Fibroblast of skin of right quadriceps (primary cell): ENCODE data around the gene MYOF.
"Not testable (repeated sequence)": the region's sequence is repeated elsewhere in the genome, so short reads cannot be mapped to it uniquely, and the experiment has no call there.

Source experiments
- DNase-seq: peaks from one replicate; pipeline ENCODE4 v3.0.0-alpha.2; 2013

The MYOF gene

DNA sequence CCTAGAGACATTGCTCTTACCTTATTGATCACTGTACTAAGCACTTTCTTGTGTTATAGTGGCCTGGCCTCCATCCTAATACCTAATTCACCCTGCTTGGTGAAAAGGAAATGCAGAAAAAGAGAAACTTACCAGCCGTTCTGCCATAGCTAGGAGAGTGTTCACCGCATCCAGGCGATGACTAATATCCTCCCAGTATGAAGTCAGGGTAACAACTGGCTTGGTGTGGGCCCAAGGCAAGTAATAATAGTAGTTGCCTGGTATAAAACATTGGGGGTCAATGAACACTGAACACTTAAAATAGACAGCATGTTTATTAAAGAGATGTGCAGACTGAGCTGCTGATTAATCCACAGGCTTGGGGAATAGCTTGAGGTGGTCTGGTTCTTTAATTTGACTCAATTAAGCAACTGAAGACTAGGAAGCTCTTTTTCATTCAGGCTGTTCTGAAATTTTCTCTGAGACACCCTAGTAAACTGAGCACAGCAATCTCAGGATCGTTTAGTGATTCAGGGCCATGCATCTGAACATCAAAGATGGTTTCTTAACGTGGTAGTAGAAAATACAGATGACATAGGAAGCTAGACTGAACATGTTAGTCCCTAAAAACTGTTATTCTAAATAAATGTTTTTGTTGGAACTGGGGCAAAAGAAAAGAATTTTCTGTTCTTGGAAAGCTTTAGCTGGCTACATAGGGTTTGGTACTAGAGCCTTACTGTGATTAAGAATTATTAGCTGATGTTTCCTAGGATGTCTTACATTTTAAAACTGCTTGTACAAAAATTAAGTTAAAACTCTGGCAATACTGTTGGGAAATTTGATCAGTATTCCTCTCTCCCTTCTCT, 102.2 kb downstream of the MYOF start:
- peak; percentile 69 for DNase-seq

DNA sequence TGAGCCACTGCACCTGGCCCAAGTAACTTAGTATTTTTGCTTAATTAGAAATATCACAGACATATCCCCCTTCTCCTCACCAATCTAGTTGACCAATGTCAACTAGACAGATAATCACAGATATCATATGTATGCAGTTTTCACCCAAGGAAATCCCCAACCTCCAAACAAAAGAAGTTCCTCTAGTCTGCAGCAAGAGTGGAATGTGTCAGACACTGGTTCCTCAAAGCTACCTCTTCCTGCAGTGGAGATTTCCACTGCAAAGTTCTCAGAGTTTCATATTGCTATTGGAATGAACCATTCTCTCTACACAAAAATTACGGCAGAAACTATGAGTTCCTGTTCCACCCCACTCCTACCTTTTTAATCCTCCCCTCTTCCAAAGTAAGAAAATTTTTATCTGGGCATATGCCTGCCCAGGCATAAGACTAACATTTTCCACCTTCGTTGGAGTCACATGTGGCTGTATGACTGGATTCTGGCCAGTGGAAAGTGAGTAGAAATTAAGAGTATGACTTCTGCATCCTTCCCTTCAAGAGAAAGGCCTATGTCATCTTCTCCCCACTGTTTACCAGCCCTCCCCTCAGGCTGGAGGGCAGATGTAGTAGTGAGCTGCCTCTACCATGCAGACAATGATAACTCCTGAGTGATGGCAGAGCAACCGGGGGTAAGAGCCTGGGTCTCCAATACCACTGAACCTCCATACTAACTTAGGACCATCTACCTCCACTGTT, 103.0 kb downstream of the MYOF start:
- DNase-seq, result no peak

DNA sequence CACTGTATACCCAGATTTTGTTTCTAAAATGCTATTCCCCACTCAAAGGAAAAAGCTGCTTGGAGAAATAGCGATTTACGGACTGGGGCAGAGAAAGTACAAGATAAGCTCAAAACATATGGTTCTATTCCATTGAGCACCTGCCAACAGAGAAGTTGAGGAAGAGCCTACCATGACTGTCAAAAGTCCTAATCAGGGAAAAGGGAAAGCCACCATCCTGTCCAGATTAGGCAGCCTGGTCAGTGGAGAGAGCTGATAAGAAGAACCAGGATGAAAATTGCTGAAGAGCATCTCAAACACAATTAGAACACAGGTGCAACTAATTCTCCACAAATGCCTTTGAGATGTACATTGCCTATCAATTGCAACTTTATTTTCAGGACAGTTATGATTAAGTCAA, 104.1 kb downstream of the MYOF start:
- DNase-seq, result no peak

DNA sequence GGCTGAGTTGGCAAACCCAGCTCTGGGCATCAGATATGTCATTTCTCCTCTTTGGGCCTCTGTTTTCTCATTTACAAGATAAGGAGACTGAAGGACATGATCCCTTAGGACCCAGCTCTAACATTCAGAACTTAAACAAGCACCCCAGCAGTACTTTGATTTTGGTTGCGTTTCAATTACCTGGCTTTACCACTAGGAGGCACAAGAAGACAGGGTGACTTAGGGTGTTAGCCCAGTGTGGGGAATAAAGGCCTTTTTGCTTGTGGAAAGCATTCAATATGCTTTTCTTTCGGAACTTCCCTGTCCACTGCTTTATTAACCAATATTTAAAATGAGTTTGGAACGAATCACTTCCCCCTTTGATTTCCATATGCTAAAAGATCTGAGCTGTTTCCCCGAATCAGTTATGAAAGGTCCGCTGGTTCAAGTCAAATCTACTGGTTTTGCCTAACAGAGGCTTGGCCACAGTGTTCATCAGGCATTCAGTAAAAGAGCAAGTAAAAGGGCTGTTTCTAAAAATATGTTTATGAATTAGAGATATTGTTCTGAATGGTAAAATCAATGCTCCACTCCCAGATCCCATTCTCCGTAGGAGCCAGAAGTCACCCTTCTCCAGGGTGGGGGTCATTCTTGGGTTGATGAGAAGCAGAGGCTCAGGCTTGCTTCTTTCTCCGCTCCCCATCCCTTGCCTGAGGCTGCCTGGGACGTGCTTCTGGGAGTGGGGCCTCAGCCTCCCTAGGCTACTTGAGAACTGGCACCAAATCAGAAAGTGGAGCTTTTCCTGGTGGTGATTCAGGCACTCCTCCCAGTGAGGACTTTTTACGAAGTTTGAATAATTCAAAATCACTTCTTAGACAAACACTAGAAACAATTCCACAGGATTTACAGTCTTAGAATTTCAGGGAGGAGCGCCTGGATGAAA, 105.5 kb downstream of the MYOF start:
- peak; percentile 81 for DNase-seq

DNA sequence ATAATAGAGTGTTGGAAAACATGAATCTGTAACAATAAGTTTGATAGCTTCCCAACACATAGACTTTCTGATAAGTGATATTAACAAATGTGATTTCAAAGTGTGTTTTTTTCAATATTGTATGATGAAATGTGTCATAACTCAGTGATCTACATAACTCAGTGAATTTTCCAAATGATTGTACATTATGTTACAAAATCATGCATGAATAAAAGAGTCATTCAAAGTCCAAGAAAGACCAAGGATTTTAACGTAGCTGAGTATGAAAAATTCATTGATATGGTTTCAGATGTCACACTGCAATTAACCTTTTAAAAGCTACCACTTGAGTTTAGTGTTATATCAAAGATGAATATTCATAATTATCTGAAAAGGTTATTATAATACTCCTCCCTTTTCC, 111.2 kb downstream of the MYOF start:
- DNase-seq, result no peak

DNA sequence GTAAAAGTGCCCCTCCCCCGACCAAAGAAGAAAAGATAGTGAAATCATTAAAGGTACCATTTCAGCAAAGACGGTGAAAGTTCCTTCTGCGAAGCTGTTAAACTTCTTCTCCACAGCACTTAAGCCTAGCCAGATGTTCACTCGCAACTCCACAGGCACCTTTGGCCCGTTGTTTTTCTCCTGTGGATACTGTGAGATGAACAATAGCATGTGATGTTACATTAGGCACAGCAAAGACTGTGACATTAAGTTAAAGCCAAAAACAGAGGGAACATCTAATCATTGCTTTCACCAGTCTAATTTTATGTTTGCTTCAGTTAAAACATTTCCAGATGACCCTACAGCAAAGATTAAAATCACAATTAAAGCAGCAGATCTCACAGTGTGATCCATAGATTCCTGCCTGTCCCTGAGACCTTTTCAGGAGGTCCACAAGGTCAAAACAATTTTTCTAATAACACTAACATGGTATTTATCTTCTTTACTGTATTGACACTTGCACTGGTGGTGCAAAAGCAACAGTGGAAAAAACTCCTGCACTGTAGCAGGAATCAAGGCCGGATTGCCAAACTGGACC, 112.5 kb downstream of the MYOF start:
- DNase-seq, result no peak

DNA sequence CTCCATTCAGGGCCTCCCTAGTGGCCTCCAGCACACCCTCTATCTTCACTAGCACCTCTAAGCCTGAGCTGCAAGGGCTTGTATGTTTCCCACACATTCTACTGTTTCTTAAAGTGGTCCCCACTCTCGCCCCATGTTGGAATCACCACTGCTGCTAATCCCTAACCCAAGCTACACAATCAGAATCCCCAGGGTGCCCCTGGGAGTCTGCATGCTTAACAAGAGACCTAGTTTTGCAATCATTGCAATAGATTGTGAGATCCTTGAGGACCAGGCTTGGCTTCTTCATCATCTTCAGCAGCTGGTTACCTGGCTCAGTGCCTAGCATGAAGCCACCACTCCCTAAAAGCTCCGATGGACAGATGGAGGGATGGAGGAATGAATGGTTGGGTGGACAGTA, 113.9 kb downstream of the MYOF start:
- DNase-seq, result no peak

DNA sequence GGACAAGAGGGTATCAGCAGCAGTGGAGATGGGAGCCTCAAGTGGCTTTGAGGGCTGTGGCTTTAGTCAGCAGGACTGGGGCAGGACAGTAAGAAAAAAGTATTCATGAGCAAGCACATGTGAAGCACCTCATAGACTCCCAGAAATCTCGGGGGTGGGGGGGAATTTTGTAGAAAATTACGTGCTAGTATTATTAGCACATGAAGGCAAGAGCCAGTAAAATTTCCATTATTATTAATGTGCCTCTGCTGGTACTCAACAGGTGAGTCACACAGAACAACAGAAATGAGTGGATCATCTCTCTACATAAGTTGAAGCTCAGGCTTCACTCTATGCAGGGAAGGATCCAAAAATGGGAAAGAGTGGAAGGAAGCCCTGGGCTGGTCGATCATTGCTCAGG, 114.5 kb downstream of the MYOF start:
- DNase-seq, result no peak

DNA sequence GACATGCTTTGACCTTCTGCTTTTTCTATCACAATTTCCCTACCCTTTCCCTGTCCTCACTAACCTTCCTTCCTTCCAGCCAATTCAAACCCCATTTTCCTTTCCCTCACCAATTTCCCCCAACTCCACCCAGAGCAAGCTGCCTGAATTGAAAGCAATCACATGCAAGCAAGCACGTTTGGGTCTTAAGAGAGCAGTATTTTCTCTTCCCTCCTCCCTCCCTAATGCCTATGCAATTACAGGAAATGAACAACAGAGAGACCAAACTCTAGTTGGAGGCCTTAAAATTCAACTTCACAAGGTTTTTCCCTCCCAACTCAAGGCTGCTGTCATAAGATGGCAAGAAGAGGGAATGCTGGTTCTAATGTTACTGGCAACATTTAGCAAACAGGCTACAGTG, 117.2 kb downstream of the MYOF start:
- no peak for DNase-seq

DNA sequence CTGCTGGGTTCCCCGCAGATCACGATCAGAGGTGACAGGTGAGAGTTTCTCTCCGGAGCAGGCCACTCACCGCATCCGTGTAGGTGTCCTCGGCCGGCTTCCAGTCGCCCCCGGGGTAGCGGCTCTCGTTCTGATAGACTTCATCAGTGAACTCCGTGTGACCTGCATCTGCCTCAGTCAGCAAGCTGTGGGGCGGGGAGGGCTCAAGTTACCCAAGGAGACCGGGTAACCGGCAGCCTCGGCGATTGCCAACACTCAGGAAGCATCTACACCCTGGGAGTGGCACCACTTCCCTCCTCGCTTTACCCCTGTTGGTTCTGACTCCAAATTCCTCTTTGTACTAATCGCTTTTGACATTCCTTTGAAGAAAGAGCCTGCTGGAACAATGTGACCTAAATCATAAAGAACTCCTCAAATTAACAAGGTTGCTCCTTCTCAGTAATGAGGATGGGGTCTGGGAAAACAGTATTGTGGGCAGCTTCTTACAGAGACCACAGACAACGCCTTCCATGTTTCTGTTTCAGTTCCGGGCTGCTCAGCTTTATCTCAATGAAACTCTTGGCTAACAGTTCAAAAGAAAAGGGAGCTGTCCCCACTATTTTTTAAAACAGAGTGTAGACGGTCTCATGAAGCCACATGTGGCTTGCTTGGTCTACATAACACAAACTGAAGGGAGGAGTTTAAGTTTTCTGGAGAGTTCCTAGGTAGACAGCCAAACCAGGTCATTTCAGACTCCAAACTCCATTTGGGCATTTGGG, 118.1 kb downstream of the MYOF start:
- DNase-seq, result no peak

DNA sequence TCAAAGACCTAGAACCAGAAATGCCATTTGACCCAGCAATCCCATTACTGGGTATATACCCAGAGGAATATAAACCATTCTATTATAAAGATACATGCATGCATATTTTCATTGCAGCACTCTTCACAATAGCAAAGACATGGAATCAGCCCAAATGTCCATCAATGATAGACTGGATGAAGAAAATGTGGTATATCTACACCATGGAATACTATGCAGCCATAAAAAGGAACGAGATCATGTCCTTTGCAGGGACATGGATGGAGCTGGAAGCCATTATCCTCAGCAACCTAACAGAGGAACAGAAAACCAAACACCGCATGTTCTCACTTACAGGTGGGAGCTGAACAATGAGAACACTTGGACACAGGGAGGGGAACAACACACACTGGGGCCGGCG, 123.7 kb downstream of the MYOF start:
- DNase-seq, result not testable (repeated sequence)

DNA sequence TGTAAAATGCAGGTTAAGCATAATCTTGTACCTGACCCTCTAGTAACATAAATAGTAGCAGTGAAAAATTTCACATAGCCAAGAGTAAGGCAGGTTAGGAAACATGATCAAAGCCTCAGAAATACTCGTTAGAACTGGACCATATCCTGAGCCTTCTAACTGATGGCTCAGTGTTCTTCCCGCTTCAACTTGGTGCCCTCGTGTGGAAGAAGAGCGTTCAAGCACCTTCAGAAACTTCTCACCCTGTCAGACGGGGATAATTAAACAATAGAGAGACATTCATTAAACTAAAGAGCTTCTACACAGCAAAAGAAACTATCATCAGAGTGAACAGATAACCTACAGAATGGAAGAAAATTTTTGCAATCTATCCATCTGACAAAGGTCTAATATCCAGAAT, 124.5 kb downstream of the MYOF start:
- DNase-seq, result peak; percentile 35

DNA sequence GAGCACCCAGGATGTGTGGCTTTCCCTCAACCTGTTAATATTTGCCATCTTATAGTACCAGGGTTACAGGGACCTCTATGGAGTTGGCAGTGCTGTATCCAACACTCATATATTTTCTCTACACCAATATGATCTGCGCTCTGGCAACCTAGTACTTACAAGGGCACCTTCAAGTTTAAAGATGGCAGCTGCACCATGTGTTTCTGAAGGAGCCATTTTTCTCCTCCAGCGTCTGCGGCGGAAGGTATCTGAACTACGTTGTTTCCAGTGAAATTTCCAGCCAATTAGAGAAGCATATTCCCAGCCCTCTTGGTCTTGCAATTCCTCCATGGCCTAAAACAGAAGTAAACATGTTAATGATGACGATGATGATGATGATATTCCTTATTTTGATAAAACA, 125.6 kb downstream of the MYOF start:
- DNase-seq, result no peak

DNA sequence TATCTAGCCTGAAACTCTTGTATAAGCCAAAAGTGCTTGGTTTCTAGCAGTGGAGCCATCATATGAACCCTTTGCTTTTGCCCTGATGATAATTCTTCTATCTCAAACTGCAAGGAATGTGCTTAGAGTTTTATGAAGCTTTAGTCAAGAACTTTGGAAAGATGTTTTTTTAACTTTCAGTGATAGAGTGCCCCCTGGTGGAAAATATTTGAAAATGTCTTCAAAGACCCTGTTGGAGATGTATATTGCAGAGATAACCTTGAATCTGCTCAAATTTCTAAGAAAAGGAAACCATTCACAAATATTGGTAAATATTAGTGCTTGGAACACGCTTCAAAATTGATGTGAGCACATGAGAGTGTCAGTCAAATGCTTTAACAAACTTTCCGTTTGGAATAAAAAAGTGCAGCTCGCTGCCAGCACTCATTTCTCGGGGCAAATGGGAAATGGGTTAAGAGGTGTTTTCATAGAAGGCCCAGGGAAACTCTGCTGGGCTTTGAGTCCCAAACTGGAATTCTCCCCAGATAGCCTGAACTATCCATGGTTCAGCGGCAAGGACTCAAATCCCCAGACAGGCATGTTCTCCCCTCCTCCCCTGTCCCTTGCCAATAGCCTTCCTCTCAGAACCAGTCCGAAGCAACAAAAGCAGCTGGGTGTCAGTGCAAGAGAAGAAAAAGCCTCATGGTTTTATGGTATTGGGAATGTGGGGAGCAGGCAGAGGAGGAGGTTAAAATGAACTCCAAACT, 129.3 kb downstream of the MYOF start:
- DNase-seq, result peak; percentile 54

DNA sequence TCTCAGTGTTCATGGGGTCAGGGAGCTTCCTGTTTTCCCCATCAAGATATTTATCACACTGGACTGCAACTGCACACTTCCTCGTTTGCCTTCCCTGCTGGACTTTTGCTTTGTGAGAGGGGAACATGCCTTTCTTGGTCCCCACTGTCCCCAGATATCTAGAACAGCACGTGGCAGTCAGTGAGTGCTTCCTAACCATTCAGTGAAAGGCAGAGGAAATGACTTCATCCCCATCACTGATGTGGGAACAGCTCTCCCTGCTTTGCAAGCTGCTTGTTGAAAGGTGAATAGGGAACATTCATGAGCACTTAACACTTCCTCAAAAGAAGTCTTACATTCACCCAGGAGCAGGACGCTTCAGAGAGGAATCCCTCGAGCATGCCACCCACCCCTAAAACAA, 135.4 kb downstream of the MYOF start:
- DNase-seq, result peak; percentile 14

DNA sequence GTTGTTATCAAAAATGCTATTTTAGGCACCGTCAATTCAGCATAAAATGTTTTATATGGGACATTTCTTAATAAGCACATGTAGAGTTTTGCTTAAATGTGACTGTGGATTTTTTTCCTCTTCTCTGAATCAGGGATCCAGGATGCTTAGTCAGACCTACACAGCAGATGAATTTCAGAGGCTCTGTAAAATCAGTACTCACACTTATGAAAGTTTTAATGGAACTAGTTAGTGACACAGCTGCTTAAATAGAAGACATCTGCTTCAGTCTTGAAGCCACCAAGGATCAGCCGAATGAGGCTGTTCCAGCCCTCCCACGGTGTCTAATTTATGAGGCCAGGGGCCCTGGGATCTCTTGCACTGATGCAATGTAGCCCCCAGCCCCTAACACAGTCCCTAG, 136.0 kb downstream of the MYOF start:
- no peak for DNase-seq

DNA sequence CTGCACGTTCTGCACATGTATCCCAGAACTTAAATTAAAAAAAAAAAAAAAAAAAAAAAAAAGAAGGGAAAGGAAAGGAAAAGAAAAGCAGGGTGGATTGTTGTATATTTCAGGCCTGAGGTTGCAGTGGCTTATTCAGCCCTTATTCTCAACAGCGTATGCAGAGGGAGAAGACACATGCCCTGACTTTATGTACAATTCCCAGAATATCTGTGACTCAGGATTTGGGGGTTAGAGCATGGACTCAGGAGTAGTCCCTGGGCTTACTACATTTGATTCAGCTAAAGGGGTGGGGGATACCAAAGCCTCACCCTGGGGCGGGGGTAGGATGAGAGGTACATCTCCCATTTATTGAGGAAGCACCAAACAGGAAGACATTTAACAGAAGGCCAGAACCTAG, 137.4 kb downstream of the MYOF start:
- DNase-seq, result no peak

DNA sequence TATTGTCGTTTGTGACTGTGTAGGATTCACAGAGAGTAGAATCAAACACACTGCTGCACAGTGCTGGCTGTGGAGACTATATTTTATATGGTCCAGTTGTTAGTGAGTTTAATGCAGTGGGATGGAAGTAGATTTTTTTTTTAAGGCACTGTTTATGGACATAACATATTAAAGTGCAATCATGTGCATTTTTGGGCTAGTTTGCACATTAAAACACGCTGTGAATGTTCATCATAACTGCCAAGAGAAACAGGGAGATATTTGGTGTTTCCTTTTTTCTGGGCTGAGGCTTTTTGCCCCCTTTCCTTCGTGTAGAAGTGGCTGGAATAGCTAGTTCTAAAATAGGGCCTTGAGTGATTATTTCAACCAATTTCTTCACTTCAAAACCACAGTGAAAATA, 139.2 kb downstream of the MYOF start:
- DNase-seq, result no peak

DNA sequence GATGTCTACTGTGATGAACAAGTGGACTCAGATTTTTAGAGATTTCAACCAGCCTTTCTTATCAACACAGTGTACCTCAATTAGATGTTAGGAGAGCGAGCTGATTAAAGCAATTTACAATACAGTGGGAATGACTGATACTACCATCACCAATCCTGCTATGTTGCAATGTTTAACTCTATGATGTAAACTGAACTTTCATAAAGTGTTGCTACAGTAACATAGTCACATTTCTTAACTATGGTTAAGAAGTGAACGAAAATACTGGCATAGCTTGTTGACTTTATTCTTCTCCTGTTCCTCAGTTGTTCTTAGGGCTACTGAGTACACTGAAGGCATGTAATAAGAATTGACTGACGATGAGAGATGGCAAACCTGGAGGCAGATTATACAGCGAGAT, 139.8 kb downstream of the MYOF start:
- no peak for DNase-seq

DNA sequence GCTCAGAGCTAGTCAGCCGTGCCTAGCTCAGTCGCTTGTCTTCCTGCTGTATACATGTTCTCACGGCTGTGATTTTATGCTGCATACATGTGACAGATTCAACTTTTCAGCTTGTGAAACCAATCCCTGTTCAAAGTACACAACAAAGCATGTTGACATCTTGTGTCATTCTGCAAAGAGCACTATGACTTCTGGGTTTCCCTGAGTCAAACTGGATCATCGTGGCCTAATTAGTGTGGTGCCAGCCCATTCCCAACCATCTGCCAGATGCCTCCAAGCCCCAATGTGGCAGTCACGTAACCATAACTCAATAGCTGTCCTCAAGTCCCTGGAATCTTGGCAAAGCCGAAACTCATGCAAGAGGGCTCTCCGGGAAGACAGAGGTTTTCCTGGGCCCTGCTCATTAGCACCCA, 144.8 kb downstream of the MYOF start:
- peak; percentile 21 for DNase-seq

DNA sequence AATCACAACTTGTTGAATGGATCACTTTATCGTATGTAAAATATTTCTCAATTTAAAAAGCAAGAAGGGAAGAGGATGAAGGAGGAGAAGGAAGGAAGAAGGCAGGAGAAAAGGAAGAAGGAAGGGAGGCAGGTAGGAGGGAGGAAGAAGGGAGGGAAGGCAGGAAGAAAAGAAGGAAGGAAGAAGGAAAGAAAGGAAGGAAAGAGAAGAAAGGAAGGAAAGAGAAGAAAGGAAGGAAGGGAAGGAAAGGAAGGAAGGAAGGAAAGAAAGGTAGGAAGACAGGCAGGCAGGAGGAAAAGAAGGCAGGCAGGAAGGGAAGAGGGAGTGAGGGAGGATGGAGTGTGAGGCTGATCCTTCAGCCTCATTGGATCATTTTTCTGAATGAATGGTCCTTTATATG, 145.5 kb downstream of the MYOF start:
- no peak for DNase-seq

DNA sequence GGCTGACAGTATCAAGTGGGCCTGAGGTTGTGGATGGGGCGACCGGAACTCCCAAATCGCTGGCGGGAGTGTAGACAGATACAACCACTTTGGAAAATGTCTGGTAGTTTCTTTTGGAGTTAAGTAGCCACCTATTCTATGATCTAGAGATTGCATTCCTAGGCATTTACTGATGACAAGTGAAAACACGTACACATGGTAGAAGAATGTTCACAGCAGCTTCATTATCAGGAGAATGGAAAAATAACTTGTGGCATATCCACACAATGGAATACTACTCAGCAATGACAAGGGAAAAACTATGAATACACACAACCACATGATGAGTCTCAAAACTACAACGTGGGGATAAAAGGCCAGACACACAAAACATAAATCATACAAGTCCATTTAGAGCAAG, 146.0 kb downstream of the MYOF start:
- no peak for DNase-seq
